ENCODE measurements around the gene FKBP2. TPM values are rescaled to one million over a fixed set of nuclear protein-coding genes. Genes with fewer than 3 reads are reported as not detected.
A peak's percentile ranks its signal among the peaks of the same experiment; 100 is the strongest.

FKBP2 gene
- total and polyA plus RNA-seq, 8 donors, result 37.8 to 344 (median 53.3) TPM

- Histone ChIP-seq H3K4me3 (no peak overlapping the region), H3K27me3 (no peaks in the 10 kb centered on the region), H3K27ac (no peak overlapping the region), H3K9me3 (no peaks in the 10 kb centered on the region), H3K36me3 (peaks cover 0 to 19% (median 0%) of the 10 kb centered on the region in 3 donors), H3K4me1 (no peaks in the 10 kb centered on the region)
- ATAC-seq (no peak), FAIRE-seq (no peak), DNase-seq (no peak)
- WGBS, 2 donors, result 79 to 86% methylated on average over 4 of the region's 4 CpGs
- TF ChIP-seq CTCF (IDR thresholded peaks at IDR 0.05), result no peak
- intact Hi-C loops (cut with DNase I), result loop anchor here in 1 of 3 donors (5.0 kb wide), 1 partner anchor 52 kb away; the partner anchor contains the start of gene FERMT3
Measured at GRCh38 chr11:64259533-64260067, 18.7 kb downstream of the FKBP2 start.

DNA sequence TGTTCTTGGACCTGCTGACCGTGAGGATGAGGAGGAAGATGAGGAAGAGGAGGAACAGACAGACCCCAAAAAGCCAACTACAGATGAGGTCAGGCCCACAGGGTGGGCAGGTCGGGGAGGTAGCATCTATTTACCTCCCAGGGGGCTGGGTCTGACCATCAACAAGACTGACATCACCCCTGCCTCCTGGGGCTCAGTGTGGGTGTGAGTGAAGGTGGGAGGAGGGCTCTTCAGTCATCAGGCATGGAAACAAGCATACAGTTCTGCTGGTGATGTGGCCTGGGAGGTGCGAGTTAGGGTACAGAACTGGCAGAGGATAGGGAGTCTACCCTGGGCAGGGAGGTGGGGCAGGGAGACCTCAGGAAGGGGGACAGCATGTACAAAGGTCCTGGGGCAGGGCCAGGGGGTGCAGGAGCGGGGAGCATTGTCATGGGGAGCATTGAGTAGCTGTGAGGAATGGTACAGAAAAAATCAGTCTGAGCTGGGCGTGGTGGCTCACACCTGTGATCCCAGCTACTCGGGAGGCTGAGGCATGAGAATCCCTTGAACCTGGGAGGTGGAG lies 19.3 kb downstream of the FKBP2 start:
- 93 to 95% methylated on average over 6 of the region's 6 CpGs for WGBS, 2 donors
- ATAC-seq, result no peak
- Histone ChIP-seq H3K36me3 (peaks cover 0 to 19% (median 0%) of the 10 kb centered on the region in 3 donors), H3K4me1 (no peaks in the 10 kb centered on the region), H3K27me3 (no peaks in the 10 kb centered on the region), H3K27ac (no peak overlapping the region), H3K9me3 (no peaks in the 10 kb centered on the region), H3K4me3 (no peak overlapping the region)
- intact Hi-C loops (cut with DNase I), result loop anchor here in 1 of 3 donors (5.0 kb wide), 1 partner anchor 53 kb away; the partner anchor contains the start of gene FERMT3
- no peak for FAIRE-seq
- no peak for TF ChIP-seq CTCF (IDR thresholded peaks at IDR 0.05)
- peak in 1 of 6 donors; percentile 12 for DNase-seq

- FAIRE-seq, result no peak
- no peaks in the 10 kb centered on the region for H3K9me3 ChIP-seq
Measured at GRCh38 chr11:64261556-64262080, 20.7 kb downstream of the FKBP2 start.

GRCh38 chr11:64262271-64263002 lies 21.5 kb downstream of the FKBP2 start:
- intact Hi-C loops (cut with DNase I), result loop anchor here in 1 of 3 donors (5.0 kb wide), 1 partner anchor 55 kb away; the partner anchor contains the start of gene FERMT3
- FAIRE-seq, result no peak
- Histone ChIP-seq H3K27me3 (no peaks in the 10 kb centered on the region), H3K9me3 (no peaks in the 10 kb centered on the region), H3K27ac (no peak overlapping the region), H3K4me1 (no peaks in the 10 kb centered on the region), H3K36me3 (peaks cover 0 to 10% (median 0%) of the 10 kb centered on the region in 3 donors), H3K4me3 (no peak overlapping the region)
- WGBS, 2 donors, result 94% methylated on average over 42 of the region's 42 CpGs
- TF ChIP-seq CTCF (IDR thresholded peaks at IDR 0.05), result no peak
- ATAC-seq, result no peak
- DNase-seq, result peak in 3 of 6 donors; percentile 37 to 76 (median 57)

More at GRCh38 chr11:64261556-64262080, 20.7 kb downstream of the FKBP2 start:
- ATAC-seq (no peak), DNase-seq (peak in 2 of 6 donors; percentile 33 to 48)
- H3K4me1 ChIP-seq, result no peaks in the 10 kb centered on the region
- H3K36me3 ChIP-seq, result peaks cover 0 to 12% (median 0%) of the 10 kb centered on the region in 3 donors
- no peak overlapping the region for H3K27ac ChIP-seq
- TF ChIP-seq CTCF (IDR thresholded peaks at IDR 0.05), result no peak
- 90 to 92% methylated on average over 17 to 18 of the region's 18 CpGs for WGBS, 2 donors
- no peak overlapping the region for H3K4me3 ChIP-seq
- H3K27me3 ChIP-seq, result no peaks in the 10 kb centered on the region
- intact Hi-C loops (cut with DNase I), result loop anchor here in 1 of 3 donors (5.0 kb wide), 1 partner anchor 54 kb away; the partner anchor contains the start of gene FERMT3

Data from pancreas (tissue), 10 donors.